Ovary (tissue), 10 donors: ENCODE results near the gene KLHL30. TPM values are rescaled to one million over a fixed set of nuclear protein-coding genes. Genes with fewer than 3 reads are reported as not detected.
A peak's percentile ranks its signal among the peaks of the same experiment; 100 is the strongest.

Experiments used
- DNase-seq, 5 donors: peaks; one replicate each; pipeline ENCODE4 v3.0.0-alpha.2; 2019 to 2020
- H3K27ac ChIP-seq, 2 donors: fragments of 200-600 bp; one replicate each; pipeline versions ENCODE4 v1.5.1 to v1.8.0; 2019 to 2022
- H3K27me3 ChIP-seq: fragments of 200-600 bp; one replicate; pipeline ENCODE4 v1.8.0; 2022
- H3K36me3 ChIP-seq: fragments of 200-600 bp; sonication (generic); one replicate; pipeline ENCODE4 v1.5.1; 2019
- H3K4me1 ChIP-seq: one replicate; pipeline ENCODE4 v1.8.1; 2013; ENCODE audit warnings: mild to moderate bottlenecking, moderate library complexity; ENCODE audit not compliant: insufficient read depth
- H3K4me3 ChIP-seq: fragments of 200-600 bp; sonication (generic); one replicate; pipeline ENCODE4 v1.5.1; 2017
- H3K9me3 ChIP-seq, 2 donors: fragments of 200-600 bp in 1 of 2; sonication (generic) in 1 of 2; one replicate each; pipeline versions ENCODE4 v1.5.1 to v1.8.1; 2013 to 2019; ENCODE audit warnings: mild to moderate bottlenecking in 1 of 2, moderate library complexity in 1 of 2
- EP300 ChIP-seq: sonication (generic); formaldehyde crosslinking; IDR thresholded peaks from one replicate; pipeline ENCODE4 v1.6.1; 2017; ENCODE audit warnings: antibody characterized with exemption
- POLR2A ChIP-seq: fragments of 450-650 bp; IDR thresholded peaks from one replicate; pipeline ENCODE4 v1.6.1; 2017; ENCODE audit warnings: antibody characterized with exemption, mild to moderate bottlenecking, moderate library complexity
- WGBS, 3 donors: extraction: QIAGEN DNeasy Blood & Tissue Kit in 1 of 3; methylation state at CpG; one replicate each; pipeline versions ENCODE4 v1.1.5 to v1.1.7; 2013 to 2017; 5-methylcytosine and 5-hydroxymethylcytosine counted together
- intact Hi-C, 4 donors: fragments of 100-400 bp; cut with DNase I; formaldehyde crosslinking; loops; one replicate each; pipeline versions ENCODE4 v1.11.0 to v1.15.1; 2022 to 2023
- long read RNA-seq, 3 donors: library from polyadenylated mRNA in 2 of 3; unstranded in 2 of 3; transcript quantifications; one replicate each; pipeline ENCODE4 v2.0.0 and lab custom pipeline, GENCODE V29; 2021 to 2026
- polyA plus RNA-seq, 2 donors: library from polyadenylated mRNA; stranded (reverse); fragments of 200-250 nt in 1 of 2; fragments of 350-450 nt in 1 of 2; fragmentation: Illumina TruSeq in 1 of 2; extraction: RNeasy Lipid Tissue Mini Kit (QIAGEN cat#74804) in 1 of 2; gene quantifications; one replicate each; pipeline ENCODE4 v1.2.3, GENCODE V29; 2013 to 2014
- total RNA-seq, 7 donors: library from RNA; depleted of rRNA in 2 of 7; stranded (reverse); fragments of >200 nt in 2 of 7; fragmentation: NEBNext Ultra II Directional in 3 of 7; extraction: Animal tissue kit (Norgen Biotek cat#: 25700) in 3 of 7; gene quantifications; one replicate each; pipeline versions ENCODE4 v1.1.0 to v1.2.4, GENCODE V29; 2016 to 2023
- TF ChIP-seq, protein P1 (sequence below), 3 donors: fragments of 450-650 bp in 2 of 3; fragments of 200-600 bp in 1 of 3; IDR thresholded peaks; one replicate each; pipeline versions ENCODE4 v1.5.1 to v1.8.0; 2016 to 2022; ENCODE audit warnings: antibody characterized with exemption in 3 of 3, mild to moderate bottlenecking in 1 of 3
- donor health status: DM: no; HTN: no; CAD: no; lungs with moderate emphysema.
- donor health status: DM: no; HTN: no; CAD: no.
- donor health status: Bipolar disorder and iron deficiency.
- donor health status: DM: yes; HTN: yes; CAD: no.
- donor health status: DM: no; HTN: no; CAD: no.
- donor health status: DM: yes; HTN: yes; CAD: no.

Gene KLHL30, protein sequence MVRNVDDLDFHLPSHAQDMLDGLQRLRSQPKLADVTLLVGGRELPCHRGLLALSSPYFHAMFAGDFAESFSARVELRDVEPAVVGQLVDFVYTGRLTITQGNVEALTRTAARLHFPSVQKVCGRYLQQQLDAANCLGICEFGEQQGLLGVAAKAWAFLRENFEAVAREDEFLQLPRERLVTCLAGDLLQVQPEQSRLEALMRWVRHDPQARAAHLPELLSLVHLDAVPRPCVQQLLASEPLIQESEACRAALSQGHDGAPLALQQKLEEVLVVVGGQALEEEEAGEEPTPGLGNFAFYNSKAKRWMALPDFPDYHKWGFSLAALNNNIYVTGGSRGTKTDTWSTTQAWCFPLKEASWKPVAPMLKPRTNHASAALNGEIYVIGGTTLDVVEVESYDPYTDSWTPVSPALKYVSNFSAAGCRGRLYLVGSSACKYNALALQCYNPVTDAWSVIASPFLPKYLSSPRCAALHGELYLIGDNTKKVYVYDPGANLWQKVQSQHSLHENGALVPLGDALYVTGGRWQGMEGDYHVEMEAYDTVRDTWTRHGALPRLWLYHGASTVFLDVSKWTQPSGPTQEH
- total RNA-seq: under 1 TPM in 6 of 7 donors, not detected in 1; 0.08 to 0.74 (median 0.26) TPM
- under 1 TPM; 0.20 to 0.24 TPM for polyA plus RNA-seq
- long read RNA-seq, donor 1: 0 reads
- long read RNA-seq, donor 2: 0 reads
- long read RNA-seq, donor 3: 0 reads

DNA sequence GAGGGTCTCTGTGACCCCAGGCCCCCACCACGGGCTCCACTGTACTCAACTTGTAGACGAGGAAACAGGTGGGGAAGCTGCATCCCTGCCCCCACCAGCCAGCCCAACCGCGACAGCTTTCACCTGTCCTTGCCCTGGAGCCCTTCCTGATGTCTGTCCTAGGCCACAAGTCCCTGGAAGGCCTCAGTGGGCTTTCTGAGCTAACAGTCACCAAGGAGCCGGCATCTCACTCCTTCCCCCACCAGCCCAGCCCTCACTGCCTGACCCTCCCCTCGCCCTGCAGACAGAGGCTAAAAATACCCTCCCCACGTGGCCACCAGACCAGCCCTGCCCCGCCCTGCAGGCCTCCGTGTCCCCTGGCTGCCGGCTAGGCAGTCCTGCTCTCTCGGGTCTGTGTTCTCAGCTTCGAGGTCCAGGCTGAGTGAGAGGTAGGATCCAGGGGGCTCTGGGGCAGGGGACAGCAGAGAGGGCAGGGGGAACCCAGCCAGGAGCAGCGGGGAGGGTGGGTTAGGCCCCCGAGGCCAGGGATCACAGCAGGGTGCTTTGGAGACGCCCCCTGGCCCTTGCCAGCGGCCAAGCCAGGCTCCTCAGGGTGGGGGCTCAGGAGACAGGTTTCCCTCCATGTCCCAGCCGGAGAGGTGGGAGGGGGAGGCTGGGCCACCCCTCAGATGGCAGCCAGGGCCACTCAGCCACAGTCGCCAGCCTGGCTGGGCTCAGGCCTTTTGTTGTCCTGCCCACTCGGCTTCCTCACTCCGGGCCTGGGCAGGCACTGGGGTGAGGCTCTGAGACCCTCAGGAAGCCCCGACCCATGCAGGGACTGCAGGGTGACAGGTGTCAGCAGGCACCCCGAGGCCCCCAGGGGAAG, at the start of gene KLHL30:
TSS of gene KLHL30 (plus strand) at position 338 of the 865 bp plus-strand sequence. CDS start 2,087 bp downstream, outside the sequence.
- intact Hi-C loops: no loop called here
- no peak within 1 kb of the TSS for H3K27ac ChIP-seq
- H3K4me1 ChIP-seq: no peaks in the 10 kb centered on the region
- H3K4me3 ChIP-seq: no peak within 1 kb of the TSS
- DNase-seq: no peak
- no peaks in the 10 kb centered on the region for H3K9me3 ChIP-seq
- H3K27me3 ChIP-seq: no peaks in the 10 kb centered on the region
- no peak for TF ChIP-seq POLR2A
- no peak for TF ChIP-seq EP300
- TF ChIP-seq, protein P1, sequence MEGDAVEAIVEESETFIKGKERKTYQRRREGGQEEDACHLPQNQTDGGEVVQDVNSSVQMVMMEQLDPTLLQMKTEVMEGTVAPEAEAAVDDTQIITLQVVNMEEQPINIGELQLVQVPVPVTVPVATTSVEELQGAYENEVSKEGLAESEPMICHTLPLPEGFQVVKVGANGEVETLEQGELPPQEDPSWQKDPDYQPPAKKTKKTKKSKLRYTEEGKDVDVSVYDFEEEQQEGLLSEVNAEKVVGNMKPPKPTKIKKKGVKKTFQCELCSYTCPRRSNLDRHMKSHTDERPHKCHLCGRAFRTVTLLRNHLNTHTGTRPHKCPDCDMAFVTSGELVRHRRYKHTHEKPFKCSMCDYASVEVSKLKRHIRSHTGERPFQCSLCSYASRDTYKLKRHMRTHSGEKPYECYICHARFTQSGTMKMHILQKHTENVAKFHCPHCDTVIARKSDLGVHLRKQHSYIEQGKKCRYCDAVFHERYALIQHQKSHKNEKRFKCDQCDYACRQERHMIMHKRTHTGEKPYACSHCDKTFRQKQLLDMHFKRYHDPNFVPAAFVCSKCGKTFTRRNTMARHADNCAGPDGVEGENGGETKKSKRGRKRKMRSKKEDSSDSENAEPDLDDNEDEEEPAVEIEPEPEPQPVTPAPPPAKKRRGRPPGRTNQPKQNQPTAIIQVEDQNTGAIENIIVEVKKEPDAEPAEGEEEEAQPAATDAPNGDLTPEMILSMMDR (IDR thresholded peaks at IDR 0.05): no peak
- 55 to 66% (median 62%) methylated on average over 20 to 22 of the region's 22 CpGs for WGBS, 3 donors
- no peaks in the 10 kb centered on the region for H3K36me3 ChIP-seq

DNA sequence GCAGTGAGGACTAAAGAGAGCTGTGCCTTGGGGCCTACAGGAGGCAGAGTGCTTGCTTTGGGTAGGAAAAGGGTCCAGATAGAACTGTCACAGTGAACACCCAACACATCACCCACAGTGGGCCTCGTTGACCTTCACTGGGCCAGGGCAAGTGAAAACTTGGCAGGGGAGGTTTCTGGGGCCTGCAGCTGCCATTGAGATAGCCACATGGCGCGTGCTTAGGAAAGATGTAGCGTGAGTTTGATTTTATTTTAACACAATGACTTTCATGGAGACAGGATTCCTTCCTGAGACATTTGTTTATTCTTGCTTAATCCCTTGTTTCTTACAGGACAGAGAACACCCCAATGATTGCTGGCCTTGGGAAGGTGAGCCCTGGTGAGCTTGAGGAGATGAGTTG, 47.6 kb upstream of the KLHL30 start:
- Histone ChIP-seq H3K4me3 (no peak overlapping the region), H3K27ac (no peak overlapping the region), H3K9me3 (no peaks in the 10 kb centered on the region), H3K36me3 (no peaks in the 10 kb centered on the region), H3K4me1 (no peaks in the 10 kb centered on the region), H3K27me3 (no peaks in the 10 kb centered on the region)
- intact Hi-C loops: no loop called here
- WGBS, 3 donors: 89 to 95% (median 93%) methylated on average over 4 of the region's 4 CpGs
- TF ChIP-seq EP300: no peak
- TF ChIP-seq, protein P1 (IDR thresholded peaks at IDR 0.05): no peak
- TF ChIP-seq POLR2A: no peak
- DNase-seq: peak in 1 of 5 donors; percentile 2

DNA sequence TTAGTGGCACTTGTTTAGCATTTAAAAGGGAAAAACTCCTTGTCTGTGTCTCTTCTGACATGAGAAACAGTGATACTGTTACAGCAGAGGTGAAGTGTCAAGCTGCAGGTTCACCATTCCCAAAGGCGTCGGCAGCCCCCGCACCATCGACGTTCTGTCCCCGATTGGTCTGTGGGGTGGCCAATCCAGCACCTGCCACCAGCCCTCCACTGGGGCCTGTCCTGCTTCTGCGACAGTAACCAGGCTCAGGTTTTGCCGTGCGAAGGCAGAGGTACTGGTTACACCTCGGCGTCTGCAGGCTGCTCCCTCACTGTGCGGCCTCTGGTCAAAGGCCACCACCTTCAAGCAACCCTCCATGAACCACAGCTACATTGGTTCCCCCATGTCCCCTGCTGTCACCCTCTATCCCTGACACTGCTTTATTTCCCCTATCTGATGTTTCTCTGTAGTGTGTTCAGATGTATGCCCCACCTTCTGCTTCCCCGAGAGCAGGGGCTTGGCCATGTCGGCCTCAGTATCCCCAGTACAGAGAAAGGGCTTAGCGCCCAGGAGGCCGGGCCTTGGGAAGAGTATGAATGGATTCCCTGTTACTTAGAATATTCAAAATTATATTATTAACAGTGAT, 46.9 kb upstream of the KLHL30 start:
- DNase-seq: peak in 1 of 5 donors; percentile 7
- no peak for TF ChIP-seq EP300
- no peaks in the 10 kb centered on the region for H3K9me3 ChIP-seq
- H3K4me3 ChIP-seq: no peak overlapping the region
- H3K27ac ChIP-seq: no peak overlapping the region
- H3K4me1 ChIP-seq: no peaks in the 10 kb centered on the region
- H3K27me3 ChIP-seq: no peaks in the 10 kb centered on the region
- intact Hi-C loops: no loop called here
- H3K36me3 ChIP-seq: no peaks in the 10 kb centered on the region
- 87 to 96% (median 94%) methylated on average over 16 of the region's 16 CpGs for WGBS, 3 donors

DNA sequence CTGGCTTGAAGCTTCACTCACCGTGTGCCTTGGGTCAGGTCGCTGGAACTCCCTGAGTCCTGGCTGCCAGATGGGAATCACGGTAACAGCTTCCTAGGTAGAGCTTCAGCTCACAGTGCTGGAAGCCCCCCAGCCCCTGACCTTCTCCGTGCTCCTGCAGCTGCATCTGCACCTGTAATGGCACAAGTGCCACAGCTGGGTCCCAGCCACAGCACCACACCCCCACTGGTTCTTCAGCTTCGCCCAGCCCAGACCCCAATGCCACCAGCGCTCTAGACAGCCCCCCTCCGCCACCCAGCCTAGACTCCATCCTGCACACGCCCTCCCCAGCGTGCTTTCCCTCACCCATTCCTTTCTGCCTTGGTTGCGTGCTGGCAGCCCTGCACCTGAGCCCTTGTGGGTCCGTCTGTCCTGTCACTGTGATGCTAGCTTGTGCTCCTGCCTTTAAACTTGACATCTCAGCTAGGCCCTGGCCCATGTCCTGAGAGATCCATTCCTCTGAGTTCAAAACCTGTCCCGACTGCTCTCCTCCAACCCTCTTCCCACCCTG, 45.9 kb upstream of the KLHL30 start:
- no peaks in the 10 kb centered on the region for H3K36me3 ChIP-seq
- TF ChIP-seq EP300 (no peak), POLR2A (no peak)
- TF ChIP-seq, protein P1 (IDR thresholded peaks at IDR 0.05): no peak
- H3K9me3 ChIP-seq: no peaks in the 10 kb centered on the region
- intact Hi-C loops: no loop called here
- 90 to 93% (median 91%) methylated on average over 12 of the region's 12 CpGs for WGBS, 3 donors
- peak in 1 of 5 donors; percentile 10 for DNase-seq
- no peak overlapping the region for H3K27ac ChIP-seq
- no peaks in the 10 kb centered on the region for H3K27me3 ChIP-seq
- no peak overlapping the region for H3K4me3 ChIP-seq
- H3K4me1 ChIP-seq: no peaks in the 10 kb centered on the region
